Gastrocnemius medialis (tissue), 4 donors: ENCODE results near the gene ADGRE1.

ENCODE experiments used
- CTCF ChIP-seq, 5 experiments: fragments of 450-650 bp in 3 of 5; fragments of 200-600 bp in 2 of 5; sonication (generic) in 2 of 5; IDR thresholded peaks in 4 of 5; conservative IDR thresholded peaks in 1 of 5; 1 replicate in 4 of 5; 2 replicates in 1 of 5; pipeline ENCODE4 v1.5.1; 2016 to 2019; ENCODE audit warnings: antibody characterized with exemption in 5 of 5, mild to moderate bottlenecking in 3 of 5, moderate library complexity in 3 of 5
- POLR2A ChIP-seq, 2 donors: fragments of 450-650 bp; IDR thresholded peaks; one replicate each; pipeline ENCODE4 v1.6.1; 2017; ENCODE audit warnings: antibody characterized with exemption in 2 of 2, mild to moderate bottlenecking in 2 of 2, moderate library complexity in 2 of 2

DNA sequence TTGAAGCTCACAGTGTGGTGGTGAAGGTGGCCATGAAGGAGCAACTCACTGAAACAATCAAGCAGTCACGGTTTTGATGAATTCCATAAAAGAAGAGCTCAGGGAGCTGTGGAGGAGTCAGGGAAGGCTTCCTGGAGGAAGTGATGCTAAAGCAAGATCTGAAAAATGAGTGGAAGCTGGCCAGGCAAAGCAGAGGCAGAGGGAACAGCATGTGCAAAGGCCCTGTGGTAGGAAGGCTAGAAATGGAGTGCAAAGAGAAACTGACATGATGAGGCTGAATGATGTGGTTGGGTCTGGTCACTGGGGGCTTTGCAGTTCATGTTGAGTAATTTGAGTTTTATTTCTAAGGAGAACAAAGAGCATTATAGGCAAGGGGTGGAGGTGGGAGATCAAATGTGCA lies 6.9 kb downstream of the ADGRE1 start:
- TF ChIP-seq CTCF (IDR thresholded peaks at IDR 0.05 in 4 of 5, conservative IDR thresholded peaks at IDR 0.05 in 1 of 5) (no peak), POLR2A (IDR thresholded peaks at IDR 0.05) (no peak)
